Stimulated activated CD8-positive, alpha-beta memory T cell treated with anti-CD3 and anti-CD28 coated beads, Interleukin-15, amount 100 ng/mL, for 48 hours (primary cell): ENCODE data around the gene USO1.
"Not testable (repeated sequence)": the region's sequence is repeated elsewhere in the genome, so short reads cannot be mapped to it uniquely, and the experiment has no call there.

Source experiments
- DNase-seq, 2 donors: peaks; one replicate each; pipeline ENCODE4 v3.0.0-alpha.2; 2020; ENCODE audit warnings: low read depth in 2 of 2

Gene USO1

GRCh38 chr4:75714704-75715103, 9.7 kb upstream of the USO1 start:
- no peak for DNase-seq

- DNase-seq = no peak
These were observed 9.1 kb upstream of the USO1 start for GRCh38 chr4:75715105-75715799.

DNA sequence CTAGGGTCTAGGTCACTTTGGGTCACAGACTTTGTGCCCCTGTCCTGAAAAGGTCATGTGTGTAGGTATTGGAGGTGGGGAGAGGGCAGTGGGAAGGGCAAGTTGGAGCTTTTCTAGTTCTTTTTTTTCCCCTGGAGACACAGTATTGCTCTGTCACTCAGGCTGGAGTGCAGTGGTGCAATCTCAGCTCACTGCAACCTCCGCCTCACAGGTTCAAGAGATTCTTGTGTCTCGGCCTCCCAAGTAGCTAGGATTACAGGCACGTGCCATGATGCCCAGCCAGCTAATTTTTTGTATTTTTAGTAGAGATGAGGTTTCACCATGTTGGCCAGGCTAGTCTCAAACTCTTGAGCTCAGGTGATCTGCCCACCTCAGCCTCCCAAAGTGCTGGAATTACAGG, 8.3 kb upstream of the USO1 start:
- not testable (repeated sequence) for DNase-seq

- DNase-seq = no peak
These were observed 7.0 kb upstream of the USO1 start for GRCh38 chr4:75717408-75717807.

- DNase-seq = no peak
These were observed 5.8 kb upstream of the USO1 start for GRCh38 chr4:75718529-75718928.

DNA sequence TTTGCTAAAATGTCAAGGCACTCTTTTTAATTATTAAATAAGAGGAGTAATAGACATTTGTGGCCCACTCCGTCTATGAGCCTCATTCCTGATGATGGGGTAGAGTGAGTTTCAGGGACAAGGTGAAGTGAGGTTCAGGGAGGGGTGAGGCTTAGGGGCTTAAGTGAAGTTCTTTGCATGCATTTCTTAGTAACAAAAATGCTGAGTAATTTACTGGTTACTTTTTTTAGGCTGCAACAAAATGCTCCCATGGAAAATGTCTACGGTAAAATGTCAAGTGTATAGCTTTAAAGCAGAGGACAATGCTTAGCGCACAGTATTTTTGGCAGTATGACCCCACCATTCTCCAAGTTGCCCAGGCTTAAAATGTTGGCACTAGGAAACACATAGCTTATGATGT, 2.0 kb upstream of the USO1 start:
- DNase-seq = no peak

DNA sequence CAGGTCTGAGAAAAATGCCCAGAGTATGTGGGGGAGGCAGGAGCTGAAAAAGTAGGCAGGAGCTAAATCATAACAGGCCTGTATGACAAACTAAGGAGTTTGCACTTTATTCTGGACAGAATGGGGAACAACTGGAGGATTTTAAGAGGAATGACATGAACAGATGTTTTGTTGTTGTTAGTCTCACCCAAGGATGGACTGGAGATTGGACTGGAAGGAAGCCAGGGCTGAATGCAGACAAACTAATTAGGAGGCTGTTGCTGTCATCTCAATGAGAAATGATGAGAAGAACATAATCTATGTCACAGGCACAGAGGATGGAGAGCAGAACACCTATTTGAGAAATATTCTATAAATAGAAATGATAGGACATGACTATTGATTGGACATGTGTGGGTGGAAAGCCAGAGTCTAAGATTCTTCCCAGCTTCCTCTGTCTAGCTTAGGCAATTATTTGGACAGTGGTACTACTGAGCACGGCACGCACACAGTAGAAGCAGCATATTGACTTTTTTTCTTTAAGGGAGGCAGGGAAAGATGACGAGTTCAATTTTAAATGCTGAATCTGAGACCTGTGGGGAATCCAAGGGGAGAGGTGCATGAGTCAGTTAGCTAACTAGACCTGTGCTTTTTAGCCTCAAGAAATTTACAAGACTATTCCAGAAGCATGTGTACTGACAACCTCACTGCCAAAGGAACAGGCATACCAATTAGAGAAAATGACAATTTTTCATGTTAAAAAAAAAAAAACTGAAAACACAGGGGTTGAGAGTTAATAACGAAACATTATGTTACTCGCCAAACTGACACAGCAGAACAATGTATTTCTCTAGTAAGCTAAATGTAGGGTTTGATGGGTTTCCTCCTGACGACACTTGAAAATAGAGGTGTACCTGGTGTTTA, 963 bp upstream of the USO1 start:
- no peak for DNase-seq

DNA sequence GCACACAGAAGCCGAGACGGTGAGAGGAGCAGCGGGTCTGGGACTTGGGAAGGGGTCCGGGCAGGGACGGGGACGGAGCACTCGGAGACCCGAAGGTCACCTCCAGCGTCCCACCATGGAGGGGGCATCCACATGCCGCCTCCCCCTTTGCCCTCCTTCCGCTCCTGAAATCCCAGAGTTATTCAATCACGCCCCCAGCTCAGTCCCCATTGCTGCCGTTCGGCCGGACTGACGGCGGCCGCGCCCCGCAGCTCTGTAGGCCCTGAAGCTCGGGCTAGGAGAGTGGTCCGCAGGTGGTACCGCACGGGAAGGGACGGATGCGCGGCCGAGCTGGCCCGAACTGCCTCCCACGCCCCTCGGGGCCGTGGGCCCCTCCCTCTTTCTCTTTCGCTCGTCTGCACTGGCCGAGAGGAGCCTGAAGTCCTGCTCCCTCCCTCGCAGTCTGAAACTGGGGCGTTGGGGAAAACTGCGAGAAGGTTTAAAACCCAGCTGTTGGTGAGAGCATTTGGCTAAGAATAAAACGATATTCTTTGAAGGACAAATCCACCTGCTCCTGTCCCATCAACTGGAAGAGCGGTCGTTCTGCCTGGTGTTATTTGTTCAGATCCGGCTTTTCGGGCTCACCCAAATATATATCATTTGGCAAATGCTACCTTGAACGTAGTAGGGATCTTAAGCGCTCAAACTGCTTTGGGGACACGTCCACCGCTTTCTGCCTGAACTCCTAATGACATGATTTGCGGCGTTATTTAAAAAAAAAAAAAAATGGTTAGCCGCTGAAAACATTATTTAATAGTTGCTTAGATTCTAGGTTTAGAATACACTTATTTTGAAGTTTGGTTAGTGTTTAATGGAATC, 719 bp downstream of the USO1 start:
- DNase-seq = peak; percentile 56 to 57

GRCh38 chr4:75725942-75726538, 1.7 kb downstream of the USO1 start:
- not testable (repeated sequence) for DNase-seq

DNA sequence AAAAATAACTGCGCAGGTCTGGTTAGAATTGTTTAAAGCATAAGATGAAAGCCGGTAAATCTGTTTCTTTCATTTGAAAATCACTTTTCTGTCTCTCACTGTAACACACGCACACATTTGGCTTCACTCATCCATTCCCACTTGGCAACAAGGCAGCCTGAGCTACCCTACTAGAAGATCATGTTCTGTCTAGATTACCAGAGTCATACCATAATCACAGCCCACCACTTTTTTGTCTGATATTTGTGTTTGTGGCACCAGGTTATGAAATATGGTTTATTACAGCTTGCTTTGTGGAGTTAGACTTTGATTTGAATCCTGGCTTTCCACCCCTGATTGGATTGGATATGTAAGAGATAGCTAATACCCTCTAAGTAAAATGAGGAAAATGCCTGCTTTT, 2.2 kb downstream of the USO1 start:
- DNase-seq = no peak

- no peak for DNase-seq
These were observed 2.7 kb downstream of the USO1 start for GRCh38 chr4:75727073-75727472.

DNA sequence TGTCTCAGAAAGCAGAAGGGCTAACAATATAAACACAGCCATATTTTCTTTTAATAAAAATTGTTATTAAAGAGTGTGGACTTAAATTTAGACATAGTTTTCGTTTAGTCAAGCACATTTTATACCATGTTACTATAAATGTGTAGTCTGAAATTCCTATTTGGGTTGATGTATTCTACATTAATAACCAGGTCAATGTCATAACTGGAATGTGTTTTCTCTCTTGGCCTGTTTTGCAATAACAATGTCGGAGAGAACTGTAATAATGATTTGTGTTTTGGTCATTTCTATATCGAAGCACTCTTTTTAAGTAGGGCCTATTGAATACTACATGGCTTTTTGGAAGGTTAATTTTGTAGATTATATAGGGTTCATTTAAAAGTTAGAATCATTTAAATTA, 5.5 kb downstream of the USO1 start:
- DNase-seq = no peak

DNA sequence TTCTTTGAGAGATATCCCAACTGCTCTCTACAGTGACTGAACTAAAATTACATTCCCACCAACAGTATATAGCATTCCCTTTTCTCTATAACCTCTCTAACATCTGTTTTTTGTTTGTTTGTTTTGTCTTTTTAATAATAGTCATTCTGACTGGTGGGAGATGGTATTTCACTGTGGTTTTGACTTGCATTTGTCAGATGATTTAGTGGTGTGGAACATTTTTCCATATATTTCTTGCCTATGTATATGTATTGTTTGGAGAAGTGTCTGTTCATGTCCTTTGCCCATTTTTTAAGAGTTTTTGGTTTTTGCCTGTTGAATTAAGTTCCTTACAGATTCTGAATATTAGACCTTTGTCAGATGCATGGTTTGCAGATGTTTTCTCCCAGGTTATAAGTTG, 9.0 kb downstream of the USO1 start:
- no peak for DNase-seq

- DNase-seq = no peak
These were observed 11.1 kb downstream of the USO1 start for GRCh38 chr4:75735525-75735924.

- DNase-seq = no peak
These were observed 12.5 kb downstream of the USO1 start for GRCh38 chr4:75736862-75737261.

DNA sequence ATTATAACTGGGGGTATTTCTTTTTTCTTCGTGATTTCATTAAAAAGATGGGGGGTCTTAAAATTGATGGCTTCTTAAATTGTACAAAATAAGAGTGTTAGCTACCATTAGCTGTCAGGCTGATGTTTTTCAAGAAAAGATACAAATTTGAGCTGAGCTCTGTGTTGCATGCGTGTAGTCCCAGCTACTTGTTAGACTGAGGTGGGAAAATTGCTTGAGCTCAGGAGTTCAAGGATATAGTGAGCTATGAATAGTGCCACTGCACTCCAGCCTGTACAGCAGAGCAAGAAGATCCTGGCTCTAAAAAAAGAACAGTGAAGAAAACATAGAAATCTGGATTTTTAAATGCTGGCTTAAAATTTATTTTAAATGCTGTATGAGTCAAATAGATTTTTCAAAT, 13.0 kb downstream of the USO1 start:
- DNase-seq = no peak

DNA sequence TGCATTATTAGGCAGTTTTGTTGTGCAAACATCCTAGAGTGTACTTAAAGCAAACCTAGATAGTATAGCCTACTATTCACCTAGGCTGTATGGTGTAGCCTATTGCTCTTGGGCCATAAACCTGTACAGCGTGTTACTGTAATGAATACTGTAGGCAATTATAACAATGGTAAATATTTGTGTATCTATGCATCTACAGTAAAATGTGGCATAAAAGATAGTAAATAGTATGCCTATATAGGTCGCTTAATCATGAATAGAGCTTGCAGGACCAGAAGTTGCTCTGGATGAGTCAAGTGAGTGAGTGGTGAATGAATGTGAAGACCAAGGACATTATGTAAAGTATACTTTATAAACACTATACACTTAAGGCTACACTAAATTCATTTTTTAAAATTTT, 16.6 kb downstream of the USO1 start:
- no peak for DNase-seq

DNA sequence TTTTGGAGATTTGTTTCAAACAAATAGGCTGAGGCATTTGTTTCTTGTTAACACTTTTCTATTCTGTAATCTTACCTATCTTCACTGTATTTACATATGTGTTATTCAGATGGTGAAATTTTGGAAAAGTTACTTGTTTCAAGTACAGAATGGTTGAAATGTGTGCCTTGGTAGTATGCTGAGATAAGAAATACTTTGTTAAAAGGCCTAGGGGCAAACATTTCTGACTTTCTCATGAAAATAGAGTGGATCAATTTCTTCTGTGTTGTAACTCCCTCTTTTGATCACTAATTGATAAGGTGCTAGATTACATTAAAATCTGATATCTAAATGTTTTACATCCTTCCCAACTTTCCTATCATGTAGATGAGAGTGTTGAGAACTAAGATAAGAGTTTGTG, 18.1 kb downstream of the USO1 start:
- no peak for DNase-seq

DNA sequence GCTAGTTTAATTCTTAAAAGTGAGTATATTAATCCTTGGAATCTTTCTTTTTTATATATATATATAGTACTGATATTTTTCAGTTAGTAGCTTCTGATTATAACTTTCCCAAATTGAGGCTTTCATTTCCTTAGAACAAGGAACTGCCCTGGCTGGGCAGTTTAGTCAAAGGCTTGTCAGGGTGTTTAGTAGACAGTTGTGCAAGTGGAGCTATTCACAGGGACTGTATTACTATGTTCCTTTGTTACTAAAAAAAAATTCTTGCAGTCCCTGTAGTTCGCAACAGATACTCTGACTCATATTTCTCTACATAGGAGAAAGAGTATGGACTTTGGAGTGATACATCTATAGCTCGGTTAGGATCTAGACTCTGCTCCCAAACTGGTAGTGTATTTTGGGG, 20.8 kb downstream of the USO1 start:
- DNase-seq = no peak

- no peak for DNase-seq
These were observed 21.4 kb downstream of the USO1 start for GRCh38 chr4:75745721-75746199.

GRCh38 chr4:75752637-75753036, 28.3 kb downstream of the USO1 start:
- no peak for DNase-seq

- DNase-seq = no peak
These were observed 44.7 kb downstream of the USO1 start for GRCh38 chr4:75769036-75769435.
